Esophagus muscularis mucosa (tissue), 3 donors: ENCODE measurements around the gene FGF12.

ENCODE experiments used
- CTCF ChIP-seq, 3 experiments: fragments of 200-600 bp in 2 of 3; fragments of 450-650 bp in 1 of 3; sonication (generic) in 2 of 3; IDR thresholded peaks; one replicate each; pipeline ENCODE4 v1.5.1; 2017 to 2019; ENCODE audit warnings: antibody characterized with exemption in 3 of 3, mild to moderate bottlenecking in 2 of 3, moderate library complexity in 1 of 3
- POLR2A ChIP-seq: fragments of 450-650 bp; IDR thresholded peaks from one replicate; pipeline ENCODE4 v1.6.1; 2017; ENCODE audit warnings: antibody characterized with exemption, moderate library complexity, mild to moderate bottlenecking, low read depth

GRCh38 chr3:192570315-192570714, 157.0 kb downstream of the FGF12 start:
- TF ChIP-seq POLR2A: no peak
- no peak for TF ChIP-seq CTCF (IDR thresholded peaks at IDR 0.05)
